Measurements from ENCODE around the gene MED27. TPM values are rescaled to one million over a fixed set of nuclear protein-coding genes. Genes with fewer than 3 reads are reported as not detected.
A peak's percentile ranks its signal among the peaks of the same experiment; 100 is the strongest.
"Not testable (repeated sequence)": the region's sequence is repeated elsewhere in the genome, so short reads cannot be mapped to it uniquely, and the experiment has no call there.

The MED27 gene
- total RNA-seq, 1 experiment from 2014 or later, result 65.6 TPM

DNA sequence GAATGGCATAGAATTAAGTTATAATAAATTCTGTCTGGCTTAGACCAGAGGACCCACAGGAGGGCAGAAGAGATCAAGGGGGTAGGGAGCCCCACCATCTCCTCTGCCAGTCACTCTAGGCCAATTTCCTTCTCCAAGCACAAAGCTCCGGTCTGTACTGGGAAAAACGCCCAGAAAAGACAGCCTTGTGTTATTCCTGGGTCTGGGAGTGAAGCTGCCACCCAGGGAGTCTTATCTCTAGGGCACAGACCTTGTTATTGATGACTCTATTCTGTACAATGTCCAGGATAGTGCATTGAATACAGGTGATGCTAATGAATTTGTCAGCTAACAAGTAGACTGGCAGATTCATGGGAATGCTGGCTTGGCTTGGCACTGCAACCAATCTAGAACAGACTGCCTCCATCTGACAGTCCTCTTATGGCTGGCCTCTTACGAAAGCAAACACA, 60.7 kb downstream of the MED27 start:
- peak; percentile 46 for DNase-seq (ENCODE audit: low read depth)

- DNase-seq (ENCODE audit: low read depth), result no peak
Observed at GRCh38 chr9:132016456-132016855, 63.2 kb downstream of the MED27 start.

DNA sequence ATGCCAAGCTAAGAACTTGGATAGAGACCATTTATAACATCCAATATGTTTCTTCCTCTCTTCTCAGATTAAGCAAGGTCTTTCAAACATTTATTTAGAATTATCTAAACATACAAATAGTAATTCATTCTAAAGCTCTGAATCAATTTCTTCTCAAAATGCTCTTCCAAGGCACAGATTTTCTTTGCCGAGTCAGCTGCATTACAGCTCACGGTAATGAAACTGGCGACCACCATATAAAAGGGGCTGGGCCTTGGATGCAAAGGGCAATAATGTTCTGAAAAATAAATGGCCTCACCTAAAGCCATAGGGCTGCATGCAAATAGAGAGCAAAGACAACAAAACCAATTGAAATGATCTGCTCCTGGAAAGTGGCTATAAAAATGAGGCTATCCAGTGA, 63.8 kb downstream of the MED27 start:
- no peak for DNase-seq (ENCODE audit: low read depth)

DNA sequence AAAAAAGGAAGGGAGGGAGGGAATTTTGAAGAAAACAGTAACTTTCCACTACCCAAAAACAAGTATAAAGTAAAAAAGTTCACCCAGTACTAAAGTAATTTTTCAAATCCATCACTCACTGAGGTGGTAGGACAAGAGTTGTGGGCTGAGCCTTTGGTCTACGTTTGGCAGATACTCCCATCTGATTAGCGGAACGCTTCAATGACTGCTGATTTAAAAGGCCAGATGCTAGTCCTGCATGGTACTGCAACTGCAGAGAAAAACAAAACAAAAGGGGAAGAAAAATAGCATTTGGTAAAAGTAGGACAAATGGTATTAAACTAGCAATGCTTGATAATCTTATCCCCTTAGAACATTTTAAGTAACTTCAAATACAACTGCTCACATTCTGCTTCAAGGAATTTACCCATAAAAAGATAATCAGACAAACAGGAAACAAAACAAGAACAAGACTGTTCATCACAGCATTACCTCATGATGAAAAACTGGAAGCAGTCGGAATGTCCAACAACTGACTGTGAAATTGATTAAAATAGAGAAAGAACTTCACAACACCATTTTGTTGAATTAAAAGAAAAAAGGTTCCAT, 65.4 kb downstream of the MED27 start:
- no peak for DNase-seq (ENCODE audit: low read depth)

DNA sequence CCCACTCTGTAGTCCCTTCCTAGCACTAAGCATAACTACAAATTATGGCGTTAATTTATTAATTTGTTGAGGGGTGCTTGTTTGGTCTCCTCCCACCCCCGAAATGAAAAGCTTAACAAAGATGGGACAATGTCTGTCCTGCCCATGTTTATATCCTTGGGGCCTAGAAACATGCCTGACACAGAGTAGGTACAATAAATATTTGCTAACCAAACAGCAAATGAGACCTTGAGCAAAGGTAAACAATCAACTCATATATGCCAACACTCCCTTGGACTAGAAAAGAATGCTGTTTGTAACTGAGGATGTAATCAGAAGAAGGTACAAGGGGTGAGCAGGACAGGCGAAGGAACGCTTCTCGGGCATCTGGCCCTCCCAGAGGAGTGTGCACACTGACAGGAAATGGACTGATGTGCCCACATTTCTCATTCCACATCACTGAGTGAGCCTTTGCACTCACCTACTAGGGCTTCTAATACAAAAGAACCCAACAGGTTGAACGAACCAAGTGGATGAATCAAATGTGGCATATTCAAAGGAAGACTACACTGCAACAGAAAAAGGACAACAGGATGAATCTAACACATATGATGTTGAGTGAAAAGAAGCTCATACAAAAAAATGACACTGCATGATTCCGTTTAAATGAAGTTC, 66.8 kb downstream of the MED27 start:
- DNase-seq (ENCODE audit: low read depth), result no peak

DNA sequence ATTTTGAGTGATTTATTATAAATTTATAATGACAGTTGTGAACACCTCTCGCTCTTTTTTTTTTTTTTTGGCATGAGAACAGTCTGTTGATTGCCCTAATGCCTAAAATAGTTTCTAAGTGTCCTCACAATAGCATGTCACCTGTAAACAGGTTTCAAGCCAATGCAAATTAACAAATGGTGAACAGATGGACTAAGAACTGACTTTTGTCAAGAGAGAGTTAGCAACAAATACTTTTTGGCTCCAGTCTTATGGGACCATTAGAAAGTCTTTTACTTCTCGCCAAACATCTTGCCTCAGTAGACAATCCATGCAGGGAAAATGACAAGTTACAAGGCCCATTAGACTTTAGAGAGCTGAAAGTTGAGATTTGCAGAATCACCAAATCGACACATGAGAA, 67.8 kb downstream of the MED27 start:
- DNase-seq (ENCODE audit: low read depth), result no peak

DNA sequence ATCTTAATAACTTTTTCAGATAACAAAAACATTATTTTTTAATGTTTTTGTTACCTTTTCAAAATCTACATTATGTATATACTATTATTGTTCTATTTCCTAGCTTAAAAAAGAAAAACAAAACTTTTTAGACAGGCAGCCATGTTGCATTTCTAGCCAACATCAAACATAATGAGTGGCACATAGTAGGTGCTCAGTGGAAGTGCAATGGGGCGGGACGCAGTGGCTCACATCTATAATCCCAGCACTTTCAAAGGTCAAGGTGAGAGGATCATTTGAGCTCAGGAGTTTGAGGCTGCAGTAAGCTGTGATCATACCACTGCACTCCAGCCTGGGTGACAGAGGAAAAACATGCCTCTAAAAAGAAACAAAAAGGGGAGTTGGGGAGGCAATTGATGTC, 68.4 kb downstream of the MED27 start:
- DNase-seq (ENCODE audit: low read depth), result no peak

DNA sequence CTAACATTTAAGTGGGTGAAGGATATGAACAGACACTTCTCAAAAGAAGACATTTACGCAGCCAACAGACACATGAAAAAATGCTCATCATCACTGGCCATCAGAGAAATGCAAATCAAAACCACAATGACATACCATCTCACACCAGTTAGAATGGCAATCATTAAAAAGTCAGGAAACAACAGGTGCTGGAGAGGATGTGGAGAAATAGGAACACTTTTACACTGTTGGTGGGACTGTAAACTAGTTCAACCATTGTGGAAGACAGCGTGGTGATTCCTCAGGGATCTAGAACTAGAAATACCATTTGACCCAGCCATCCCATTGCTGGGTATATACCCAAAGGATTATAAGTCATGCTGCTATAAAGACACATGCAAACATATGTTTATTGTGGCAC, 69.5 kb downstream of the MED27 start:
- DNase-seq (ENCODE audit: low read depth), result not testable (repeated sequence)

GRCh38 chr9:132008855-132009812, 70.5 kb downstream of the MED27 start:
- peak; percentile 25 for DNase-seq (ENCODE audit: low read depth)

GRCh38 chr9:132008184-132008803, 71.4 kb downstream of the MED27 start:
- DNase-seq (ENCODE audit: low read depth), result peak; percentile 54

DNA sequence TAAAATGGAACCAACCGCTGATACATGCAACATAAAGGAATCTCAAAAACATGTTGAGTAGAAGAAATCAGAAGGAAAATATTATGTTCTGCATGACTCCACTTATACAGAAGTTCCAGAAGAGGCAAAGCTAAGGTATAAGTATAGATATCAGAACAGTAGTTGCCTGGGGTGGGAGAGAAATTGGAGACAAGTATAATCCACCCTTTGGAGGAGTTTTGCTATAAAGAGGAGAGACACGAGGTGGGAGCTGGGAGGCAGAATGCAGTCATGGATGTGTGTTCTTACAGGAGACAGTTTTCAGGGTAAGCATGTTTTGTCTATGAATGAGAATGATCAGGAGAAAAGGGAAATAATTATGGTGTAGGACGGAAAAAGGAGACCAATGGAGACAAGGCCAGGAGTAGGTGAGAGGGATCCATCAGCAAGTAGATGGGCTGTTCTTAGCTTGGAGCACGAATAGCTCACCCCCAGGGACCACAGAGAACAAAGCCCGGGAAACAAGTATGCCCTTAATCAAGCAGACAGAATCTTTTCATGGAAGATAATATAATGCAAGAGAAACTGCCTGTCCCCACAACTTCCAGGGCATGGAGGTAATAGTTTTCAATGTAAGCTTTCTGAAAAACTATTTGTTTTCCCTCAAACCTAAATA, 72.2 kb downstream of the MED27 start:
- DNase-seq (ENCODE audit: low read depth), result no peak

DNA sequence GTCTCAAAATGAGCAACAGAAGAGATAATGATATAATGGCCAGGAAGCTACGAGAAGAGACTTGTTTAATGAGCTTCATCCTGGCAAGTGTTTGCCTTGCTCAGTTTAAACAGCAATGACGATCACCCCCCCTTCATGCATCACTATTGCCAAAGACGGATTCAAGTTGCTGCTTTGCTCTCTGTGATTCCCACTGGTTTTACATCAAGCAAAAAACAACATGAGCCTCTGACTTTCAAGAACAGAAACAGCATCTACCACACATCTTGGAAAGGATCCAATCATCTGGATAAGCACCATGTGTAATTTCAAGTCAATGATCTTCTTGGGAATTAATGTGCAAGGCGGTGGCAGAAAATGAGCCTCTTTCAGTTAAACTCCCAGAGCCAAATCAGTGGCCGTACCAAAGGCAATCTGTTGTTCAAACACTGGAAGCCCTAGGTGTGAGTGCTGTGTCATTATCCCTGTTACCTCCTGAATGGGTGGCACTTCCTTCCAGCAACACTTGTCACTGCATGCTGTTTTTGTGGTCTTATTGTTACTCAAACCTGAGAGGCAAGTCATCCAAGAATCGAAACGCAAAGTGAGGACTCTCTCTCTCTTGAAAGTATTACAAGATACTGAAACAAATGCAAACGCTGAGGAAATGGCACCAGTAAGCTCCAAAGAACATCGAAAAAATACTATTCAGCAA, 72.8 kb downstream of the MED27 start:
- DNase-seq (ENCODE audit: low read depth), result no peak

DNA sequence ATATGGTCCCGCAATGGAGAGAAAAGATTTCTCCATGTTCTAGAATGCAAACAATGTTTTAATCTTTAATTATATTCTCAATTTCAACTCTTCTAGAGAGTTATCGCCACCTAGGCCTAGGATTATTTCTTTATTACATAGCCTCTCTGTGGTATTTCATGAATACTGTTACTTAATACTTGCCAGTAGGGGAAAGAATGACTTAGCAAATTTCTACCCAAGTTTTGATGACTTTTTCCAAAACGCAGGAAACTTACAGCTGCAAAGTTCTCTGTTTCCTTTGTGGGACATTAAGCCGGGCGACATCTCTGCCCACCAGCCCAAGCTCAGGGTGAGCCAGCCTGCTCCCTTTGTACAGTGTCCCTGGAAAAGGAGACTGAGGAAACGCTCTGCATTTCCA, 73.8 kb downstream of the MED27 start:
- DNase-seq (ENCODE audit: low read depth), result no peak

GRCh38 chr9:132004323-132004722, 75.3 kb downstream of the MED27 start:
- no peak for DNase-seq (ENCODE audit: low read depth)

GRCh38 chr9:132003896-132004295, 75.8 kb downstream of the MED27 start:
- no peak for DNase-seq (ENCODE audit: low read depth)

DNA sequence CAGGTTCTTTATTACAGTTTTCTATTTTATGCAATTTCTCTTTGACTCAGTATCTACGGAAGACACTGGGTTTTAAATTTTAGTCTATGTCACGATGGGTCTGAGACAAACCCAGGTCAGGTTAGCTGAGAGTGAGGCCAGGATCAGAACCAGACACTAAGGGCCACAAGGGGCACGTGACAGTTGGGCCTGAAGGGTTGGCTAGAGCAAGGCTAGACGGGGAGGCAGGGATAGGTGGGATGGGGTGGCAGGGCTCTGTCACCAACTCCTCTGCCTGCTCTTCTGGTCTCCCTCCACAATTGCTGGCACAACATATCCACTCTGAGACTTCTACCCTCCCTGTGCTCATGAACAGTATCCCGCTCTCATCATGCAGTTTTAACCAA, 76.4 kb downstream of the MED27 start:
- no peak for DNase-seq (ENCODE audit: low read depth)

GRCh38 chr9:132002643-132003318, 76.9 kb downstream of the MED27 start:
- DNase-seq (ENCODE audit: low read depth), result peak; percentile 41

DNA sequence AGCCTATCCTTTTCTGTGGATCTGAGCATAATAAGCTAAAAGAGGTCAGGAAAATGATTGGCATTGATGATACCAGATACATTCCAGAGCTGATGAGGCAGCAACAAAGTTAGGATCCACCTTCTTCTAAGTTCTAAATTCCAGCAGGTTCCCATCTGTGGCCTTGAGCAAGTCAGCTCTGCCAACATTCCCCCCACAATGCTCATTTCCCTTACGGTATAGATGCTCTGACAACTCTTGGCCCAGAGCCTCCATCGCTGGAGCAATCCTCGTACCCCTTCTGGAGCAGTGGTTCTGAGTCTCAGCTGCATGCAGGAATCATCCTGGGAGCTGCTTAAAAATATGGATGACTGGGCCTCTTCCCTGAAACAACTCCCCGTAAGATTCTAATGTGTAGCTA, 78.1 kb downstream of the MED27 start:
- DNase-seq (ENCODE audit: low read depth), result no peak

- DNase-seq (ENCODE audit: low read depth), result no peak
Observed at GRCh38 chr9:132000659-132001058, 79.0 kb downstream of the MED27 start.
